Prostate gland (tissue), 2 donors: ENCODE data around the gene EFEMP2.

Source experiments
- CTCF ChIP-seq, 4 experiments: fragments of 200-600 bp in 2 of 4; fragments of 450-650 bp in 2 of 4; sonication (generic) in 2 of 4; IDR thresholded peaks; 1 replicate in 3 of 4; 2 replicates in 1 of 4; pipeline ENCODE4 v1.5.1; 2016 to 2019; ENCODE audit warnings: antibody characterized with exemption in 4 of 4, mild to moderate bottlenecking in 2 of 4, moderate library complexity in 2 of 4
- POLR2A ChIP-seq: fragments of 450-650 bp; IDR thresholded peaks from one replicate; pipeline ENCODE4 v1.6.1; 2016; ENCODE audit warnings: antibody characterized with exemption, mild to moderate bottlenecking
- POLR2AphosphoS5 ChIP-seq: sonication (generic); formaldehyde crosslinking; IDR thresholded peaks from one replicate; pipeline ENCODE4 v1.6.1; 2017; ENCODE audit warnings: antibody characterized with exemption

GRCh38 chr11:65917077-65917433, 44.5 kb upstream of the EFEMP2 start:
- TF ChIP-seq CTCF (IDR thresholded peaks at IDR 0.05): no peak
- no peak for TF ChIP-seq POLR2A
- TF ChIP-seq POLR2AphosphoS5: no peak
